GM21723 (cell line): Measurements from ENCODE around the gene THBS4.
"Not testable (repeated sequence)": the region's sequence is repeated elsewhere in the genome, so short reads cannot be mapped to it uniquely, and the experiment has no call there.

Experiments
- ATAC-seq: cut with Tn5 transposase; IDR thresholded peaks from one replicate; pipeline ENCODE4 v1.9.1; 2021; ENCODE audit warnings: mild to moderate bottlenecking, moderate library complexity; ENCODE audit not compliant: unreplicated experiment

THBS4 gene

DNA sequence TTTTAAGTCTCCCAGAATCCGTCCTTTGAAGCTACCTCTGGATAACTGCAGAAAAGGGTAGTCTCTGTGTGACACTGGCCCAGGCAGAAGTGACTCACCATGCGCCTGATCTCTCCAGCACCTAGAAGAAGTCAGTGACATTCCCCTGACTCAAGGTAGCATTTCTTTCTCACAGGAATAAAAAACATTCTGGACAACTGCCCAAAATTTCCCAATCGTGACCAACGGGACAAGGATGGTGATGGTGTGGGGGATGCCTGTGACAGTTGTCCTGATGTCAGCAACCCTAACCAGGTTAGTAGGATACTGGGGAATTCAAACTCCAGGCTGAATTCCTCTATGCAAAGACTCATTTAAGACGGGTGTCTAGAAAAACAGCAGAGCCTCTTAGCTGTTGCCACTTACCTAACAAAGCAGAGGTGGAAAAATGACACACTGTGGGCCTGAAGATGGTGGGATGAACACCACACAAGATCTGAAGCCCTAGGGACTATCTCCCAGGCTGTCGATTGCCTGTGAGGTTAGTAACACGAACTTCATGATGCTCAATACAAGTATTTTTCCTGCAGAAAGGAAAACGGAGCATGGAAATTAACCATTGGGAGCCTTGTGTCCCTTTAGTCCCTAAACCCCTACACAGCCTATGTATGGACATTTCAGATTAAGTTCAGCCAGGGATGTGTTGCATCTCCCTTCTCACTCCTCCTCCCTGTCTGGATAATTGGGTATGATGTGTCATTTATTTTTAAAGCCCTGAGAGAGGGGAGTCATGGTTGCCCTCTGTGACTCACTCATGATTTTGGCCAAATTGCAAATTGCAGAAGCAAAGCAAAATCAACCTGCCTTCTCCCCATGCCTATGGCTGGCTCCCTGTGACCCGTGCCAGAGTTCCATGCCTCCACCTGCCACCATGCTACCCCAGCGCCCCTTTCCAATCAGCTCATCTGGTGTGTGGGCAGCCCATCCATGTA lies 37.2 kb downstream of the THBS4 start:
- ATAC-seq = no peak

DNA sequence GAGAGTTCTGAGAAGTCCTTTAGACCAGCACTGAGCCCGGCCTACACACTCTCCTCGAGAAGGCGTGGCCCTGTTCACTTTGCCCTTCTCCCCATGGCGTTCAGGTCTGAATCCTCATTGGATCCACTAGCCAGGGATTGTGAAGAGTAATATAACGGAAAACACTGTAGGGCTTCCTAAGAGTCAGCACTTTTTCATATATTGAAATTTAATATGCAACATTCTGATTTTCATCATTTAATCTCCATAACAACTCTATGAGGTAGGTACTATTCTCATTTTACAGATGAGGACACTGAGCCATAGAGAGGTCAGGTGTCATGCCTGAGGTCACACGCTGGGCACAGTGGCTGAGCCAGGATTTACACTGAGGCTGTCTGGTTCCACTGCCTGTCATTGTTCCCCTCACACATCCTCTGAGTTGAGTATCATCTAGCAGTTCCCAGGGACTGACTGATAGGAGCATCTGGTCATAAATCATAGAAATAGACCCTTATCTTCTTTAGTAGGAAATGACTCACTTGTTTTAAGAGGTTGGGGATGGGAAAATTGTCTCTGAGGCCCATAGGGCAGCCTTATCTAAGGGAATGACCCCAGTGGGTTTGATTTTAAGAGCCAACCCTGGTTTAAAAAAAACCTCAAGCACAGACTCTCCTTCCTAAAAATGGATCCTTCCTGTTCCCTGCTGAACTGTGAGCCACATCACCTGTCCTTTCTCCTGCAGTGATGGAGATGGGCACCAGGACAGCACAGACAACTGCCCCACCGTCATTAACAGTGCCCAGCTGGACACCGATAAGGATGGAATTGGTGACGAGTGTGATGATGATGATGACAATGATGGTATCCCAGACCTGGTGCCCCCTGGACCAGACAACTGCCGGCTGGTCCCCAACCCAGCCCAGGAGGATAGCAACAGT lies 41.2 kb downstream of the THBS4 start:
- no peak for ATAC-seq

DNA sequence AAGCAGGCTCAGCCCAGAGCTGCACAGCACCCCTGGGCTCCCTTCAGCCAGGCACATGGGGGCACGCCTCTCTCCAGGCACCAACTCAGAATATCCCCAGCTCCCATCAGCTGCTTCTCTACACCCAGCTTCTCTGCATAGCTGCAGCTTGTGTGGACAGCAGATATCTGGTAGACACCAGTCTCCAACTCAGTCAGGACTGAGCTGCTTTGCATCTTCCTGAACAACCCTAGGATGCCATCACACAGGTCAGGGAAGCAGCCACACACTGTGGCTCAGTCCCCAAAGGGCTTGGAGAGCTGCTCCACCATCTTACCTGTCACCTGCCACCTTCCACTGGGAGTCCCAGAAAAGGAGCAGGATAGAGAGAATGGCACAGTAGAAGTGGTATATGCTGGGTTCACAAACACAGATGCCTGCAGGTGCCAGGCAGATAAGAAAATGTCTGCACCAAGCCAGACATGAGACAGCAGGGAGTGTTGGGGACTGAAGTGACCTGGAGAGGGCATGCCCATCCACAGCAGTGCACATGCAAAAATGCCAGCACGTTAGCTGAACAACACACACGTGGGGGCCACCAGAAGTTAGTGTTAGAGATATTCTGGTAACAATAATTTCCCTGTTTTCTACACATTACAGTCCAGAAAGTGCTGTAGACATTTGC lies 42.0 kb downstream of the THBS4 start:
- no peak for ATAC-seq

GRCh38 chr5:80078921-80079320 lies 43.8 kb downstream of the THBS4 start:
- no peak for ATAC-seq

DNA sequence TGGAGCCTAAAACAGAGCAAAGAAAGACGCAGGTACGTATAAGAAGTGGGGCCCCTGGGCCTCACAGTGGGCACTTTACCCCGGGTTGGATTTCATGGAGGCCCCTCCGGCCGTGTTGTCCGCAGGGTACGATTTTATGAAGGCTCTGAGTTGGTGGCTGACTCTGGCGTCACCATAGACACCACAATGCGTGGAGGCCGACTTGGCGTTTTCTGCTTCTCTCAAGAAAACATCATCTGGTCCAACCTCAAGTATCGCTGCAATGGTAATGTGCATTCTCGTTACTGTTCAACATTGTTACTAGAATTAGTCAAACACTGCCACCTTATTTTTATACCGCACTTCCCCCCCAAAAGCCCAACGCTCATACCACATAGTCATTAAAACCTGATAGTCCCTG lies 47.1 kb downstream of the THBS4 start:
- no peak for ATAC-seq

- ATAC-seq = no peak
Measured at GRCh38 chr5:80082731-80083100, 47.6 kb downstream of the THBS4 start.

- no peak for ATAC-seq
Measured at GRCh38 chr5:80083101-80083890, 48.1 kb downstream of the THBS4 start.

DNA sequence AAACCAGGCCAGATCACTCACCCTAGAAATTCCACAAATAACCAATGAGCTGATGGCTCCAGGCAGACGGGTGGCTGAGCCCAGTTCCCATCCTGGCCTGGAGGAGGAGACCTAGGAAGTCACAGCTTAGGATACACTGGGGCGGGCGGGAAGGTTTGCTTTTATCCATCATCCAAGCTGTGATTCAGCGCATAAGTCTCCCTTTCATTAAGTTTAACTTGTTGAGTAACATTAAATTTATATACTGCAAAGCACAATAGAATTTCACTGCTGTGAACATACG lies 55.7 kb downstream of the THBS4 start:
- no peak for ATAC-seq

GRCh38 chr5:80091792-80092192 lies 56.6 kb downstream of the THBS4 start:
- not testable (repeated sequence) for ATAC-seq

DNA sequence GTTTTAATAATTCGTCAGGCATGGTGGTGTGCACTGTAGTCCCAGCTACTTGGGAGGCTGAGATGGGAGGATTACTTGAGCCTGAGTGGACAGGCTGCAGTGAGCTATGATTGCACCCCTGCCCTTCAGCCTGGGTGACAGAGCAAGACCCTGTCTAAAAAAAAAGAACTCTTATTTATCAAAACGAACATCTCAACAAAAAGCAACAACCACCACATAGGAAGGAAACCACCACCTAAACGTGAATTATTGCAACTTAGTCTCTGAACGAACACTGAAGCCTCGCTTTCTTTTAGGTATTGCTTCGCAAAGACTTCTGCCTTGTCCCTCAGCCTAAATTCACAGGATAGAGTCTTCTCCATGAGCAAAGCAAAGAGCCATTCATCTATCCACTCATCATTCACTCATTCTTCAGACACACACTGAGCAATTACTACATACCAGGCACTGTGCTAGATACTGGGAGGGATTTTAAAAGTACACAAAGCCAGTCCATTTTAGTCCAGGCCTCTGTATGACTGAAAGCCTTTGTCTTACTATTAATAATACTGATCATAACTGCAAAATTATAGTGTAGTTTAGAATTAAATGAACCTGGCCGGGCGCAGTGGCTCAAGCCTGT lies 57.4 kb downstream of the THBS4 start:
- ATAC-seq = no peak

DNA sequence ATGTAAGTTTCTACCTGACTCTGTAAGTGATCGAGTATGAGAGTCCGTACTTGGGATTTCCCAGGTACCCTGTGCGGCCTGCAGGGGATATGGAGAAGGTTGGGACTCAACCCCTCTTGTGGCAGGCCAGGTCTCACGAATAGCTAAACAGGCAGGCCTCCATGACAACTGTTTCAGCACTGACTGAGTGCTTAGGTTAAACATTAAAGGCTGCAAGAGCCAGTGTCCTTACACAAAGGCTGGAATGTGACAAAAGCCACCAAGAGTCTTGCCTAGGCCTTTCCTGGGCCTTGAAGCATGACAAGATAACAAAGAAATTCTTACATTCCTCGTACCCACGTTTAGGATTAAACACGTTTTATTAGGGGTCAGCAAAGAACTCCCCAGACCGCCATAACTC lies 58.6 kb downstream of the THBS4 start:
- ATAC-seq = no peak

DNA sequence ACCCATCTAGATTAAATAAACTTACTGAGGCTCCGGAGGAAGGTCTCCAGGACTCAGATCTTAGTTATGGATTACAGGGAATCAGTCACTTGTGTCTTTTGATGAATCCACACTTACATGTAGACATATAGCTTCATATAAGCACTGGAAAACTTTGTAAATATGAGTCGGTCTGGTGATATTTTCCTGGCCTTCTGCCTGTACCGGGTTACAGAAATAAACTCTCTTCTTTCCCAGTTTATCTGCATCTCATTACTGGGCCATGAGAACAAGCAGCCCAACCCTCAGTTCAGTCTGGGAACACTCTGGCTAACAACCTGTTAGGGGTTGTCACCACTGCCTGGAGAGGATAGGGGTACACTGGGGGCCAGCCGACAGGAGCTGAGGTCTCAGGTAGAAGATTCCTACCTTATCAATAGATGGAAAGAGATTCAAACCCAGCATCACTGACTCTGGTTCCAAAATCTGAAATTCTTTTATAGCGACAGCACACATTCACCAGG lies 59.1 kb downstream of the THBS4 start:
- ATAC-seq = no peak

GRCh38 chr5:80097451-80097850 lies 62.3 kb downstream of the THBS4 start:
- no peak for ATAC-seq

DNA sequence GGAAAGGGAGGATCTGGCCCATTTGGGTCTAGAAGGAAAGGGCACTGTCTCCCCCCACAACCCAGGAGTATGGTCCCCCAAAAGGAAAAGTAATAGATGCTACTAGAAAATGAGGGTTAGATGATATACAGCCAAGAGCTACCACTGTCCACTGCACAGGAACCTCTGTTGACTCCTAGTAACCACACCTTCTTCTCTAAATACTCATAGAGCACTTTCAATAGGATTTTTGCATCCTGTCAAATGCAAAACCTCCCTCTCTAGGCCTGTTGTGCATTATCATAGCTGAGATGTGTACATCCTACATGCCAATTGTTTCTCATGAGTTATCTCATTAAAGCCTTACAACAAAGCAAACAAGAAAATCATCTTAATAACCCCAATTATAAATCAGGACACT lies 66.8 kb downstream of the THBS4 start:
- ATAC-seq = no peak

- no peak for ATAC-seq
Measured at GRCh38 chr5:80103371-80103770, 68.2 kb downstream of the THBS4 start.

GRCh38 chr5:80105698-80106439 lies 70.7 kb downstream of the THBS4 start:
- no peak for ATAC-seq

- no peak for ATAC-seq
Measured at GRCh38 chr5:80106916-80107315, 71.8 kb downstream of the THBS4 start.

GRCh38 chr5:80109646-80110478 lies 74.7 kb downstream of the THBS4 start:
- no peak for ATAC-seq
